Kidney (tissue), 14 donors: ENCODE results near the gene RNF224. TPM values are rescaled to one million over a fixed set of nuclear protein-coding genes. Genes with fewer than 3 reads are reported as not detected.

ENCODE experiments used
- DNase-seq, 5 donors: peaks; one replicate each; pipeline ENCODE4 v3.0.0-alpha.2; 2013 to 2020
- FAIRE-seq: peaks from 2 replicates; lab custom pipeline; 2012; peaks lifted over from hg19 to GRCh38; lab: Jason Lieb, UNC
- H3K27ac ChIP-seq, 2 donors: one replicate each; pipeline ENCODE4 v1.7.0; 2013; ENCODE audit warnings: low read depth in 2 of 2, low read length in 2 of 2, inconsistent platforms in 1 of 2
- H3K27me3 ChIP-seq: one replicate; pipeline ENCODE4 v1.7.1; 2013; ENCODE audit warnings: low read length, inconsistent platforms; ENCODE audit not compliant: control insufficient read depth, insufficient read depth
- H3K36me3 ChIP-seq, 3 donors: one replicate each; pipeline versions ENCODE4 v1.7.0 to v1.7.1; 2013; ENCODE audit warnings: low read length in 3 of 3, control low read depth in 1 of 3, inconsistent platforms in 1 of 3; ENCODE audit not compliant: insufficient read depth in 3 of 3, control insufficient read depth in 2 of 3
- H3K4me1 ChIP-seq, 3 donors: one replicate each; pipeline versions ENCODE4 v1.7.0 to v1.7.1; 2013; ENCODE audit warnings: low read length in 3 of 3, inconsistent platforms in 1 of 3, low read depth in 1 of 3; ENCODE audit not compliant: control insufficient read depth in 2 of 3, insufficient read depth in 2 of 3
- H3K4me3 ChIP-seq, 3 donors: one replicate each; pipeline versions ENCODE4 v1.7.0 to v1.8.1; 2013; ENCODE audit warnings: low read length in 3 of 3, control low read depth in 1 of 3, inconsistent platforms in 1 of 3
- H3K9ac ChIP-seq, 3 donors: one replicate each; pipeline versions ENCODE4 v1.7.0 to v1.7.1; 2013; ENCODE audit warnings: low read length in 3 of 3, control low read depth in 1 of 3, inconsistent platforms in 1 of 3
- H3K9me3 ChIP-seq, 3 donors: one replicate each; pipeline versions ENCODE4 v1.7.0 to v1.7.1; 2013; ENCODE audit warnings: low read length in 3 of 3, control low read depth in 1 of 3, inconsistent platforms in 1 of 3; ENCODE audit not compliant: control insufficient read depth in 2 of 3, insufficient read depth in 1 of 3
- CTCF ChIP-seq: IDR thresholded peaks from 3 replicates; pipeline ENCODE4 v1.5.1; 2012; ENCODE audit warnings: mild to moderate bottlenecking, moderate library complexity, borderline replicate concordance; ENCODE audit not compliant: insufficient read depth; ENCODE audit errors: extremely low read depth
- intact Hi-C: fragments of 100-400 bp; cut with DNase I; formaldehyde crosslinking; loops from one replicate; pipeline ENCODE4 v1.11.1; 2022
- polyA plus RNA-seq: library from polyadenylated mRNA; stranded (reverse); fragments of 350-450 nt; fragmentation: Illumina TruSeq; extraction: RNeasy Lipid Tissue Mini Kit (QIAGEN cat#74804); gene quantifications from one replicate; pipeline ENCODE4 v1.2.3, GENCODE V29; 2014; ENCODE audit warnings: low read depth, low replicate concordance; ENCODE audit not compliant: insufficient read depth
- total RNA-seq: library from RNA; stranded (reverse); fragmentation: NEBNext Ultra II Directional; extraction: Animal tissue kit (Norgen Biotek cat#: 25700); gene quantifications from one replicate; pipeline ENCODE4 v1.2.1, GENCODE V29; 2021
- donor health status: control.
- donor health status: control.
- donor health status: control.
- donor health status: control.
- donor health status: control.
- donor health status: DM: yes; HTN: yes; CAD: no.
- donor health status: Normal renal cell carcinoma (clear cell type).

The RNF224 gene
- total and polyA plus RNA-seq, 2 donors from 2014 or later: 0.80 to 0.85 TPM

GRCh38 chr9:137215196-137215986 is 11.9 kb upstream of the RNF224 start:
- TF ChIP-seq CTCF: no peak
- Histone ChIP-seq H3K36me3 (peaks cover 0 to 2% (median 0%) of the 10 kb centered on the region in 3 donors), H3K4me1 (peaks cover 0 to 21% (median 0%) of the 10 kb centered on the region in 3 donors), H3K9me3 (no peaks in the 10 kb centered on the region), H3K27me3 (no peaks in the 10 kb centered on the region), H3K4me3 (no peak overlapping the region), H3K9ac (no peak overlapping the region), H3K27ac (no peak overlapping the region)
- DNase-seq (no peak), FAIRE-seq (no peak)
- intact Hi-C loops: no loop called here

GRCh38 chr9:137216188-137216965 is 10.9 kb upstream of the RNF224 start:
- DNase-seq (peak in 1 of 5 donors; percentile 44), FAIRE-seq (no peak)
- peak overlapping the region in 1 of 3 donors; percentile 40 for H3K9ac ChIP-seq
- intact Hi-C loops: no loop called here
- H3K4me1 ChIP-seq: peaks cover 0 to 21% (median 0%) of the 10 kb centered on the region in 3 donors
- no peaks in the 10 kb centered on the region for H3K27me3 ChIP-seq
- TF ChIP-seq CTCF: no peak
- no peaks in the 10 kb centered on the region for H3K9me3 ChIP-seq
- H3K27ac ChIP-seq: no peak overlapping the region
- peaks cover 0 to 2% (median 0%) of the 10 kb centered on the region in 3 donors for H3K36me3 ChIP-seq
- no peak overlapping the region for H3K4me3 ChIP-seq

GRCh38 chr9:137217276-137218211 is 9.8 kb upstream of the RNF224 start:
- FAIRE-seq (no peak), DNase-seq (peak; percentile 45 to 92 (median 66))
- intact Hi-C loops: no loop called here
- Histone ChIP-seq H3K36me3 (peaks cover 0 to 2% (median 0%) of the 10 kb centered on the region in 3 donors), H3K4me3 (peak overlapping the region in 2 of 3 donors; percentile 48 to 51), H3K9ac (peak overlapping the region in 2 of 3 donors; percentile 22 to 40), H3K27me3 (no peaks in the 10 kb centered on the region), H3K4me1 (peaks cover 0 to 21% (median 0%) of the 10 kb centered on the region in 3 donors), H3K9me3 (no peaks in the 10 kb centered on the region), H3K27ac (peak overlapping the region; percentile 67 to 77)
- TF ChIP-seq CTCF: no peak
